Measurements from ENCODE around the gene RGMB.

The RGMB gene

DNA sequence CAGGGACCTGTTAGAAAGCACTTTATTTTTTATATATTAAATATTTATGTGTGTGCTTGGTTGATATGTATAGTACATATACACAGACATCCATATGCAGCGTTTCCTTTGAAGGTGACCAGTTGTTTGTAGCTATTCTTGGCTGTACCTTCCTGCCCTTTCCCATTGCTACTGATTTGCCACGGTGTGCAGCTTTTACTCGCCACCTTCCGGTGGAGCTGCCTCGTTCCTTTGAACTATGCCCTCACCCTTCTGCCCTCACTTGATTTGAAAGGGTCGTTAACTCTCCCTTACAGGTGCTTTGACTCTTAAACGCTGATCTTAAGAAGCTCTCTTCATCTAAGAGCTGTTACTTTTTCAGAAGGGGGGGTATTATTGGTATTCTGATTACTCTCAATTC is 20.5 kb downstream of the RGMB start:
- H3K4me3 ChIP-seq (ENCODE audit: low read depth, low read length): no peak overlapping the region
- no peak for DNase-seq (ENCODE audit: low read depth)
- TF ChIP-seq, protein P1, sequence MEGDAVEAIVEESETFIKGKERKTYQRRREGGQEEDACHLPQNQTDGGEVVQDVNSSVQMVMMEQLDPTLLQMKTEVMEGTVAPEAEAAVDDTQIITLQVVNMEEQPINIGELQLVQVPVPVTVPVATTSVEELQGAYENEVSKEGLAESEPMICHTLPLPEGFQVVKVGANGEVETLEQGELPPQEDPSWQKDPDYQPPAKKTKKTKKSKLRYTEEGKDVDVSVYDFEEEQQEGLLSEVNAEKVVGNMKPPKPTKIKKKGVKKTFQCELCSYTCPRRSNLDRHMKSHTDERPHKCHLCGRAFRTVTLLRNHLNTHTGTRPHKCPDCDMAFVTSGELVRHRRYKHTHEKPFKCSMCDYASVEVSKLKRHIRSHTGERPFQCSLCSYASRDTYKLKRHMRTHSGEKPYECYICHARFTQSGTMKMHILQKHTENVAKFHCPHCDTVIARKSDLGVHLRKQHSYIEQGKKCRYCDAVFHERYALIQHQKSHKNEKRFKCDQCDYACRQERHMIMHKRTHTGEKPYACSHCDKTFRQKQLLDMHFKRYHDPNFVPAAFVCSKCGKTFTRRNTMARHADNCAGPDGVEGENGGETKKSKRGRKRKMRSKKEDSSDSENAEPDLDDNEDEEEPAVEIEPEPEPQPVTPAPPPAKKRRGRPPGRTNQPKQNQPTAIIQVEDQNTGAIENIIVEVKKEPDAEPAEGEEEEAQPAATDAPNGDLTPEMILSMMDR (IDR thresholded peaks at IDR 0.05; ENCODE audit: control insufficient read depth, extremely low read depth, insufficient read depth): no peak

DNA sequence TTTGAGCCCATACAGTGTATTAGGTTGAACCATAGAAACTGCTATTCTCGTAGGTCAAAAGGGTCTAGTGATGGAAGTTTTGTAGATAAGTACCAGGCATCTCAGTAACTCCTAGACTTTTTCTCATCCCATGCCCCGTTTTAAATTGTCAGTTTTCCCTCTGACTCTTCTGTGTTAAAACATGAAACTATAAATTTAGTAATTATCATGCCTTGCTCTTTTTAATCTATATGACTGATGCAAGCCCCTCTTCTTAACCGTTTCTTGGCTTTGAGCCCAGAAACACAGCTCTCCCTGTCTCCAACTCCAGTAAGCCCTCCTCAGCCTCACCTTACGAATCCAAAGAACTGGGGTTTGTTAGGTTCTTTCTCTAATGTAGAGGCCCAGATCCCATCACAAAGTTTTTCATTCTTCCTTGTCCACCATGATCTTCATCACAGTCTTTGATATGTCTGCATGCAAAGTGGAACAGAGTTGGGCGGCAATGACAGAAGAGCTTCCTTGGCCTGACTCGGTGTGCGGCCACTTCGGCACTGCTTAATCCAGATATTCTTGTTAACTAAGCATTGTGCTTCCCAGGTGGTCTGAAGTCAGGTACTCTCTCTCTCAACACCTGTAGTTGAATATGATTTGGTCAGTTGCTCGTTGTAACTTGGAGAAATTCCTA is 21.1 kb downstream of the RGMB start:
- TF ChIP-seq, protein P1 (IDR thresholded peaks at IDR 0.05; ENCODE audit: control insufficient read depth, extremely low read depth, insufficient read depth): no peak
- no peak overlapping the region for H3K4me3 ChIP-seq (ENCODE audit: low read depth, low read length)
- no peak for DNase-seq (ENCODE audit: low read depth)

DNA sequence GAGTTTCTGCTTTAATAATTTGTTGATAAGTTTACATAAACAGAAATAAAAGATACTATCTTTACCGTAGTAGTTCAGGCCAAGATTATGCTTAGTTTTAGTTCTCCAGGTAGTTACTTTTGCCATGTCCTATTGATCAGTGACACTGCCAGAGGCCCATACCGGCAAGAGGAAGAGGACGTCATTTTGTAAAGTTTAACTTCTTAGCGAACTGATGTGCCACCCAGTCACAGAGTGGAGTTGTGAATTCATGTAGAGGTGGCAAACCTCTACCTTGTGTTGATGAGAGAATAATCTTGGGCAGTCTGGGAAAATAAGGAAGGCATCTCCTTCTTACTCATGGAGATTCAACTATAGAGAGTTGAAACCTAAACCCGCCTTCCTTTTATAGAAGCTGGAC is 21.8 kb downstream of the RGMB start:
- TF ChIP-seq, protein P1 (IDR thresholded peaks at IDR 0.05; ENCODE audit: control insufficient read depth, extremely low read depth, insufficient read depth): no peak
- no peak overlapping the region for H3K4me3 ChIP-seq (ENCODE audit: low read depth, low read length)
- DNase-seq (ENCODE audit: low read depth): no peak

DNA sequence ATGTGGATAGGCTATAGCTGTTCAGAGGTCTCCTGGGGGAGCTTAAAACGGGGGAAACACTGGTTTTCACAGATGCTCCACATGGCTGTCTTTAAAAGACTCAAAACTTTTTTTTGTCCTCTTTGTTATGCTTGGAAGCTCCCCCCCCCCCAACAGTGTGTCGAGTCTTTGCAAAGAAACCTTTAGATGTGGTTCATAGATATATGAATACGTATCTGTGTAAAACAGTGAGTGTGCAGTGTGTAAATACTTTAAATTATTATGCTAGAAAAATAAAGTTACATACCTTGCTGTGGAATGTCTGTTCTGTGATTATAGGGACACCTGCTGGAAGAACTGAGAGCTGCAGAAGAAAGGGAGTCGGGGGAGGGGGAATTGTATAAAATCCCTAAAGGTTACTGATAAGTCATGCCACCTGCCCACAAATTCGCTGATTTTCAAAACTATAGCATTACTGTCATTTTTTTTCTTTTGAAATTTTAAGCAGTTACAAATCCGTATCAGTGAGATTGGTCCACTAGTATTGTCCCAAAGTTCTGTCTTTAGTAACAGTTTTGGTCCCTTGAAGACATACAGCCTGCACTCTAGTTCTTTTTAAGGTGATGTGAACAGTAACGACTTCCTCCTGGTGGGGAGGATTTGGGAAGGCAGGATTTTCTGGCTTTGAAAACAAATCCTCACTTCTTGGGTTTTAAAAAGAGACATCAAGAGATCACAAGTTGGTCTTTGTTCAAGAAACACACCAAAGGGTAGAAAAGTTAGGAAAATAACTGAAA is 22.9 kb downstream of the RGMB start:
- no peak for DNase-seq (ENCODE audit: low read depth)
- TF ChIP-seq, protein P1 (IDR thresholded peaks at IDR 0.05; ENCODE audit: control insufficient read depth, extremely low read depth, insufficient read depth): peak; percentile 81
- no peak overlapping the region for H3K4me3 ChIP-seq (ENCODE audit: low read depth, low read length)

DNA sequence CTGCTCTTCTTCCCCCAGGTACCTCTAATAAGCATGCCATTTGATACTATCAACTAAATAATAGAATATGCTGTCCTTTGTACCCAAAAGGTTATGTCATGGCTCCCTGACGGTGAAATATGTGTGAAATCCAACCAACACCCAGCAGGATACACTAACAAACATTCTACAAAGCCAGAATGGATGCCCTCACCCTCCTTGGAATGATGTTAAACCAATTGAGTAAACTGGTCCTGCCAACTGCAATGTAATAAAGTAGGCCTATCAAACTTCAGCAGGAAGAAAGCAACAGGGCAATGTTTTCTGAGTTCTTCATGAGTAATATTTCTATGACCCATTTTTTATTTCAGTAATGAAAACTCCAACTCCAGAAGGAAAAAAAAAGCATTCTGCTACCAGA is 24.9 kb downstream of the RGMB start:
- H3K4me3 ChIP-seq (ENCODE audit: low read depth, low read length): no peak overlapping the region
- DNase-seq (ENCODE audit: low read depth): no peak
- TF ChIP-seq, protein P1 (IDR thresholded peaks at IDR 0.05; ENCODE audit: control insufficient read depth, extremely low read depth, insufficient read depth): no peak

DNA sequence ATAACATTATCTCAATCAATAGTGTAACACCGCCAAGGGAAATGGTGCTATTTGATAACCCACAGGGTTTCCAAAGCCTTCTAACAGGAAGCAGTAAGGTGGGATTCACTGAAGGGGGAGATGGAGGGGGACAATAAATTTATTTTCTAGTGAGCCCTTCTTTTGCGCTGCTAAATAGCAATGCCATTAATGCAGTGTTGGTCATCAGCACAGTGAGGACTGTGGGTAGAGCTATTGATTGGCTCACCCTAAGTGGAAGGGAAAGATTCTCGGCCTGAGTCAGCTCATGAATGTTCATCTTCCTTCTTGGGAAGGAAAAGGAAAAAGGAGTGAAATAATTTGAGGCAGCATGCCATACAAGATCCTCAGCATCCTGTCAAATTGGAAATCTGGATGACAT is 25.4 kb downstream of the RGMB start:
- no peak for DNase-seq (ENCODE audit: low read depth)
- no peak overlapping the region for H3K4me3 ChIP-seq (ENCODE audit: low read depth, low read length)
- TF ChIP-seq, protein P1 (IDR thresholded peaks at IDR 0.05; ENCODE audit: control insufficient read depth, extremely low read depth, insufficient read depth): no peak
